ENCODE results near the gene LAG3.
A peak's percentile ranks its signal among the peaks of the same experiment; 100 is the strongest.

LAG3 gene

DNA sequence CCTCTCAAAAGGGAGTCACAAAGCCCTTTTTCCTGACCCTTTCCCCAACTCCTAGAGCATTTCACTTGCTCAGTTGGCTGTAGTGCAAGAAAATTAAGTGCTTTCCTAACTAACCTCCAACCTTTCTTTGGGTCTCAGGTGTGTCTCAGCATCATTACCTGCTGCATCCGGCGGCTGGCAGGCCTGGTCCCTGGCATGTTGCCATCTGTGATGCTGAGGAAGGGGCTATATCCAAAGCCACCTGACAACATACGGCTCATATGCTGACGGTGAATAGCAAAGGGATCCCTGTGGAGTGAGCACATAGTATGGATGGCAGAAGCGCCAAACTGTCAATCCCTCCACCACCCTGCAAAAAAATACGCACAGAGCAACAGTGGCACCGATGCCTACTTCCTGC lies 20.6 kb upstream of the LAG3 start:
- Mint-ChIP-seq H3K4me3 (peak overlapping the region; percentile 96 to 99 (median 98)), H3K9me3 (no peaks in the 10 kb centered on the region)
- TF ChIP-seq, protein P1, sequence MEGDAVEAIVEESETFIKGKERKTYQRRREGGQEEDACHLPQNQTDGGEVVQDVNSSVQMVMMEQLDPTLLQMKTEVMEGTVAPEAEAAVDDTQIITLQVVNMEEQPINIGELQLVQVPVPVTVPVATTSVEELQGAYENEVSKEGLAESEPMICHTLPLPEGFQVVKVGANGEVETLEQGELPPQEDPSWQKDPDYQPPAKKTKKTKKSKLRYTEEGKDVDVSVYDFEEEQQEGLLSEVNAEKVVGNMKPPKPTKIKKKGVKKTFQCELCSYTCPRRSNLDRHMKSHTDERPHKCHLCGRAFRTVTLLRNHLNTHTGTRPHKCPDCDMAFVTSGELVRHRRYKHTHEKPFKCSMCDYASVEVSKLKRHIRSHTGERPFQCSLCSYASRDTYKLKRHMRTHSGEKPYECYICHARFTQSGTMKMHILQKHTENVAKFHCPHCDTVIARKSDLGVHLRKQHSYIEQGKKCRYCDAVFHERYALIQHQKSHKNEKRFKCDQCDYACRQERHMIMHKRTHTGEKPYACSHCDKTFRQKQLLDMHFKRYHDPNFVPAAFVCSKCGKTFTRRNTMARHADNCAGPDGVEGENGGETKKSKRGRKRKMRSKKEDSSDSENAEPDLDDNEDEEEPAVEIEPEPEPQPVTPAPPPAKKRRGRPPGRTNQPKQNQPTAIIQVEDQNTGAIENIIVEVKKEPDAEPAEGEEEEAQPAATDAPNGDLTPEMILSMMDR (IDR thresholded peaks at IDR 0.05; ENCODE audit: unreplicated experiment in 3 of 3) = no peak

DNA sequence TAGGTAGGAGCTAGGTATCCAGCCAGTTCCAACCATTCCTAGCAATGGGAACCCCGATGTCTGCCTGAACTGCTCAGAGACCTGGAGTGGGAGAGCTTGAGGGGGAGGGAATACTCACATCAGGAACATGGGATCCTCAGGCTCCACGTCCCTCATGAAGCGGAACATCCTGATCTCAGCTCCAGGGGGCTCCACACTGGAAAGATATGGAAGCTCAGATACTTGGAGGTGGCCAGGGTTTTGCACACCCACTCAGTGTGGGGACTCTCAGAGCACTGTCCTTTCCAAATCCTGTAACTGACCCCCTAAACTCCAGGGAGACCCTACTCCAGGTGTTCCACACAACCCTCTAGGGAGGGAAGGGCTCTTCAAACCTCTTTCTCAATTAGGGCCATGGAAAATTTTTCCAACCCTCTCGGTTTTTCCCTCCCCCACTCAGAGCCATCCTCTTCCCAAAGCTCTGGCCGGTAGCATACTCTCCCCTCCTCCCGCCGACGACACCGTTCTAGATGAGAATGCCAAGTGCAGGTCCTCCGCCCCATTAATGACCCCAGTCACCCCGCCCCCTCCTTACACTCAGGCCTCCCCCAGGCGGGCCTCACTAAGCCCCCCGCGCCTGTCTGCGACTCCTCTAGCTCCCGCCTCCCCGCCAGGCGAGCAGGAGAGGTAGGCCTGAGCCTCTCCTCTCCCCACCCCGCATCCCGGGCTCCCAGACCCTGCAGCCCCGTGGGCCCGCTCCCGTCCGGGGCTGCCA lies 20.0 kb upstream of the LAG3 start:
- Mint-ChIP-seq H3K36me3 (ENCODE audit: low read depth) (peaks cover 47% of the 10 kb centered on the region), H3K4me1 (peaks cover 30% of the 10 kb centered on the region), H3K4me3 (peak overlapping the region; percentile 96 to 99 (median 98)), H3K27me3 (ENCODE audit: low read depth) (no peaks in the 10 kb centered on the region), H3K9me3 (no peaks in the 10 kb centered on the region), H3K27ac (peak overlapping the region; percentile 99)
- TF ChIP-seq, protein P1 (IDR thresholded peaks at IDR 0.05; ENCODE audit: unreplicated experiment in 3 of 3) = peak; percentile 19 to 53 (median 39)

More for the DNA sequence above, 20.6 kb upstream of the LAG3 start:
- no peaks in the 10 kb centered on the region for H3K27me3 Mint-ChIP-seq (ENCODE audit: low read depth)
- H3K27ac Mint-ChIP-seq = peak overlapping the region; percentile 99
- peaks cover 26% of the 10 kb centered on the region for H3K4me1 Mint-ChIP-seq
- H3K36me3 Mint-ChIP-seq (ENCODE audit: low read depth) = peaks cover 51% of the 10 kb centered on the region

DNA sequence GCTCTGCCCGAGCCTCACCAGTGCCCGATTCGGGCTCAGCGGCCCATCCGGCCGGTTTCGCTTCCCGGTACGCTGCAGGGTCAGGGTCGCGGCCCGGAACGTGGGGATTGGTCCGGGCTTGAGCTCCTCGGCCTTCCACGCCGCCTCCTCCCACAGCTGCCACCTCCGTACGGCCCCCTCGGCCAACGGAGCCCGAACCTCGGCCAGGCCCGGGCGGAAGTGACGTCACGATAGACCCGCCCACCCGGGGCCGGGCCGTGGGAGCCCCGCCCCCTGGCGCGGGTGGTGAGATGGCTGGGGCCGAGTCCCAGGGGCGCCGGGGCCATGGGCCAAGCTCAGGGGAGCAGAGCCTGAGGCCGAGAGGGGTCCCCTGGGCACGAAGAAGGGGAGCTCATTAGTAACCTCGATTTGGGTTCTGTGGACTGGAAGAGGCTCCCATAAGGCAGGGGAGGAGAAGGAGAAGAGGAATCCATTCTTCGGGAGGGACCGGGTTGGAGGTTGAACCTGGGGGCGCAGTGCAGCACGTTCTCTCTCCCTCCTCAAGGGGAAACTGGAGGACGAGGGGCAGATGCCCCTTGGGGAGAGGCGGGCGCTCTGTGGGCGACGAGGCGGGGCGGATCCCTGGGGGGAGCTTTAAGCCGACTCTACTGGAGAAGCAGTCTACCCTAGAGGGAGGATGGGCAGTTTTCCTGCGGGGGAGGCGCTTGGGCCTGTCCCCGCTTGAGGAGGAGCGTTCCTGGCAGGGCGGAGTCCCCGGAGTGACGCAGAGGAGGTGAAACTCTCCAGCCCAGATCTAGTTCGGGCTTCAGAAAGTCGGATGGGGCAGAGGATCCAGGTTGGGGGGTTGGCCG lies 19.2 kb upstream of the LAG3 start, which contains the start of gene MLF2:
Gene MLF2, minus strand, starts transcription at position 221 of the 851 bp plus-strand sequence. CDS start 807 bp downstream, outside the sequence.
- no peaks in the 10 kb centered on the region for H3K9me3 Mint-ChIP-seq
- peak within 1 kb of the TSS; percentile 99 for H3K27ac Mint-ChIP-seq
- peaks cover 36% of the 10 kb centered on the region for H3K4me1 Mint-ChIP-seq
- no peaks in the 10 kb centered on the region for H3K27me3 Mint-ChIP-seq (ENCODE audit: low read depth)
- H3K4me3 Mint-ChIP-seq = peak within 1 kb of the TSS; percentile 96 to 99 (median 98)
- H3K36me3 Mint-ChIP-seq (ENCODE audit: low read depth) = peaks cover 38% of the 10 kb centered on the region
- TF ChIP-seq, protein P1 (IDR thresholded peaks at IDR 0.05; ENCODE audit: unreplicated experiment in 3 of 3) = peak in 1 of 3 experiments; percentile 96

DNA sequence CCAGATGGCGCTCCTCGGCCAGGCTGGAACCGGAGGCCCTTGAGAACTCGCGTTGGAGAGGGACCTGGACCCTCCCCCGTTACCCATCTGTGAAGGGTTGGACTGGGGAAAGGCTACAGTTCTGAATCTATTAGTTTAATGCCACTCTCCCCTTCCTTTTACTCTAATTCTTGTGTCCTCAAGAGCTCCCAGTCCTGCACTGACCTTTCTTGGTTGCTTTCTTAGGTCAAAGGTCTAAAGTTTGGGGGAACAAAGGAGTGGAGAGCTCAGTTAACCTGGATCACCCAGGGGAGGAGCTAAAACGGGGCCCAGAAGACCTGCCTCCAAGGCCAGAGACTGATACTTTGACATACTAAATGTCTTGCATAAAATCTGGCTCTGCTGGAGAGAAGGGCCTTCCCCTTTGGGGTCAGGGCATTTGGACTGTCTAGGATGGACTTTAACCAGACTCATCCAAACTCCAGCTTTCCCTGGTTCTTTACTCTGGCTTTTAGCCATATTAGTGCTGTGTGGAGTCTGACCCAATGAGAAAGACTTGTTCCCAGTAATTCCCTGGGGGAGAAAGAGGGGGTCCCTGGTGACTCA lies 18.5 kb upstream of the LAG3 start:
- peak overlapping the region; percentile 99 for H3K27ac Mint-ChIP-seq
- TF ChIP-seq, protein P1 (IDR thresholded peaks at IDR 0.05; ENCODE audit: unreplicated experiment in 3 of 3) = peak in 2 of 3 experiments; percentile 96 to 98
- peak overlapping the region; percentile 96 to 99 (median 98) for H3K4me3 Mint-ChIP-seq
- H3K27me3 Mint-ChIP-seq (ENCODE audit: low read depth) = no peaks in the 10 kb centered on the region
- peaks cover 33% of the 10 kb centered on the region for H3K36me3 Mint-ChIP-seq (ENCODE audit: low read depth)
- H3K9me3 Mint-ChIP-seq = no peaks in the 10 kb centered on the region
- peaks cover 41% of the 10 kb centered on the region for H3K4me1 Mint-ChIP-seq

DNA sequence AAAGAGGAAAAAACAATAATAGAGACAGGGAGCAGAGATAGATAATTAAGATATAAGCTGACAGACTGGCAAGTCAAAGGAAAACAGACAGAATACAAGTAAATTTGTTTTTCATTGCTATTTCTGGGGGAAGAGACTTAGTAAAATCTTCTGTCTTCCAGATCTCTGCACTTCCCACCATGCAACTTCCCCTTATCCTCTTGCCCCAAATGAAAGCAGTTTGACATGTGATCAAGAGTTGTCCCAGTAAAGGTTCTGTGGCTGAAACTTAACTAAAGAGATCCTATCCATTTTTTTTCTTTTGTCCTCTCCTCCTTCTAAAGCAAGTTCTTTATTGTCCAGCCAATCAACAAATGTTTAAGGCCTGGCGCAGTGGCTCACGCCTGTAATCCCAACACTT lies 17.9 kb upstream of the LAG3 start:
- Mint-ChIP-seq H3K36me3 (ENCODE audit: low read depth) (peaks cover 28% of the 10 kb centered on the region), H3K27me3 (ENCODE audit: low read depth) (no peaks in the 10 kb centered on the region), H3K9me3 (no peaks in the 10 kb centered on the region), H3K4me1 (peaks cover 44% of the 10 kb centered on the region), H3K27ac (peak overlapping the region; percentile 99), H3K4me3 (peak overlapping the region; percentile 58 to 98 (median 96))
- TF ChIP-seq, protein P1 (IDR thresholded peaks at IDR 0.05; ENCODE audit: unreplicated experiment in 3 of 3) = no peak
